SK-N-DZ (cell line): ENCODE measurements around the gene TTC27.
"Not testable (repeated sequence)": the region's sequence is repeated elsewhere in the genome, so short reads cannot be mapped to it uniquely, and the experiment has no call there.

Experiments
- DNase-seq: peaks from one replicate; pipeline ENCODE4 v3.0.0-alpha.2; 2015; ENCODE audit warnings: low spot score

TTC27 gene

GRCh38 chr2:32754676-32755075 is 126.8 kb downstream of the TTC27 start:
- DNase-seq = not testable (repeated sequence)

DNA sequence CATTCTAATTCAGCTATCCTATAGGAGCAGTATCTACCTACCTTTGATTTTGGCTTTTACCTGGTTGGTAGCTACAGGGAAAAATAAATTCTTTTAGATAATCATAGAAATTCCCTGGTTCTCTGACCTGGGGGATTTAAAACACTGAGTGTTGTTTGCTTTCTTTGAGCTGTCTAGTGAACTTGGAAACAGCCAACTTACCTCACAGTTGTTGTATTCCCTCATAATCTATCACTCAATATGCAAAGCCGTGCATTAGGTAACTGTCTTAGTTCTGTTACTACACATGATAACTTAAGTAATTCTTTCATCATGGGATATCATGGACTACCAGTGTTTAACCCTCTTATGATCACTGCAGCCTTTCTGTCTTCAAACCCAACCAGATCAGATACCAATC is 127.8 kb downstream of the TTC27 start:
- DNase-seq = no peak

DNA sequence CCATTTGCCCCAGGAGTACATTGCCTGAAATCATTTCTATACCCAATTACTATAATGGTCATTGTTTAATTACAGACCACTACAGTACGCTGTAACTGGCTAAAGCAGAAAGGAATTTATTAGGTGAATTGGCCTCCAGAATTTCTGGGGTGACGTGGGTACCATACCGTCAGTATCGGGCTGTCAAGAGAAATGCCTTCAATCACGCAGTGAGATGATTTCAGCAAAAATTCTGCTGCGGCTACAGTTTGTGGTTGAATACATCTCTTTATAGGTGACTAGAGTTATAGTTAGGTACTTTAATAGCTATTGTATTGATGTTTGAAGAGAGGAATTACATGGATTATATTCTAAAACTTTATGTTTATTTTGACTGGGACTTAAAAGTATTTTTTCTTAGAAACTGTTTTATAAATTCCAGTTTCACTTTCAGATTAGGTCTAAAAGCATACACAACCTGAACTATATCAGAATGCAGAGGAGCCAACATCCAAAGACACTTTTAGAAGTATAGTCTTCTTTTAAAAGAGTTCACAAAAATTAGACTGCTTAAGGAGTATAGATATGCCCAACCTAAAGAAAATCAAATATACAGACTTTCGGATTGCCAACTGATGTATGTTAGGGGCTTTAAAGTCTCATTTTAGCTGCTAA is 128.4 kb downstream of the TTC27 start:
- DNase-seq = no peak

DNA sequence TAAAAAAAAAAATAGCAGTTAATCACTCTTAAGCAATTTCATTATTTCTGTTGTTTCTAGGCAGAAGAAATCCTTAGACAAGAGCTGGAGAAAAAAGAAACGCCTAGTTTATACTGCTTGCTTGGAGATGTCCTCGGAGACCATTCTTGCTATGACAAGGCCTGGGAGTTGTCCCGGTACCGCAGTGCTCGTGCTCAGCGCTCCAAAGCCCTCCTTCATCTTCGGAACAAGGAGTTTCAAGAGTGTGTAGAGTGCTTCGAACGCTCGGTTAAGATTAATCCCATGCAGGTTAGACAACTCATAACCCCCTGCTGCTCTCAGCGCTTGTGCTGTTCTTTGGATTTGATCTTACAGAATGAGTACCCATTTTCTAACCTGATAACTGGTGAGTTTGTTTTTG is 130.4 kb downstream of the TTC27 start:
- no peak for DNase-seq

GRCh38 chr2:32760628-32761027 is 132.8 kb downstream of the TTC27 start:
- DNase-seq = no peak

- DNase-seq = no peak
Observed at GRCh38 chr2:32768387-32769174, 140.7 kb downstream of the TTC27 start.

DNA sequence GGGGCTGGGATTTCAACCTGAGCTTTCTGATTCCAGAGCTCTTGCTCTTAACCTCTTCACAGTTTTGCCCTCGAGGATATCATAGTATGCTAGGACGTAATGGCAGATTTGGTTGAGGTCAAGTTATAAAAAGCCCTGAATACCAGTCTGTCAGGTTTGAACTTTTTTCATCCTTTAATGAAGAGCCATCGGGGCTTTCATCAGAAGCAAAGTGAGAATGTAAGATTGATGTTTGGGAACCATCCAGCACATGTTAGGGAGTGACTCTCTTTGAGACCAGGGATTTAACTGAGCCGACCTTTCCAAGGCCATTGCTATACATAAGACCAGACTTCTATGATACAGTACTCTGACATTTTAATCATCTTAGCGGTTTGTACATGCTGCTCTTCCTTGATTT is 142.5 kb downstream of the TTC27 start:
- no peak for DNase-seq

DNA sequence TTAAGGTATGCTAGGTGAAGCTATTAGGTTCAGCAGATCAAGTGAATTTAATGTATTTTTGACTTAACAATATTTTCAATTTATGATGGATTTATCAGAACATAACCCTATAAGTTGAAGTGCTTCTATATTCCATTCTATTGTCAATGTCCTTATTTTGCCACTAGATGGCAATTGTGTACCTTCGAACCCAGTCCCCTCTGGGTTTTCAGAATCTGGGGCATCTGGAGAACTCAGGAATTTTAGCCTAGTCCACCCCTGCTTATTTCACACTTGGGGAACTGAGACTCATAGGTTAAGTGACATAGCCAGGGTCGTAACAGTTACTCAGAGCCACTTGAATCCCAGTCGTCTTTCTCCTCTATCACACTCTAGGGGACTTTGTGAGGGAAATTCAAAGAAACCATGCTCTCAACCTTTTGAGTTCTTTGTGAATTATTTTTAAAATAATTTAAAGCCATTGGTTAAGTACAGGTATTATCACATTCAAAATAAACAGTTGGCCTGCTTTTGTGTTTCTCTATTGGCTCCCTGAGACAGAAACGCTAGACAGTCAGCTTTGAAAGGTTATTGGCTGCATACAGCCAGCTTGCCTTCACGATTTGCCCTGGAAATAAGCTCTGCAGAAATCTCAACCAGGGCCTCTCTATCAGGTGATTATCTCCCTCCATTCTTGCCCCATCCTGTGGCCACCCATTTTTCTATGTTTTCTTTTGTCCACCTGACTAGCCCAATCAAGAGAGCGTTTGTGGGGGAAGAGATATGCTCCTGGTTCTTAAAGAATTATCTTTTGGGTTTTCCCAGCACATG is 145.0 kb downstream of the TTC27 start:
- DNase-seq = peak; percentile 41

- no peak for DNase-seq
Observed at GRCh38 chr2:32773448-32773808, 145.6 kb downstream of the TTC27 start.

DNA sequence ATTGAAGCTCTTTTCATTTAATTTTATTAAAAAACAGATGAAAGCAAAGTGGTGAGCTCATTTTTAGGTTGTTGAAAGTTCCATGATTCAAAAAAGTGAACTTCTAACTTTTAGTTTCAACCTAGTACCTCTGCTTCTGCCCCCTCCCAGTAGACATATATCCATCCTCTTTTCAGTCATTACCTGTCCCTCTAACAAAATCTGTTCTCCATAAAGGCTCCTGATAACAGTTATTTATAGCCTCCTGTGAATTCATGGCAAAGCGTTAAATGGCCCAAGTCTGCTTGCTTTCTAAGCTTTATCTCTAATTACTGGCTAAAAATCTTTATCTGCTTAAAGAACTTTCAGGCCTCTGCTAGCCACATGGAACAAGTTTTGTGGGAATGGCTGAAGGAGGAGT is 148.1 kb downstream of the TTC27 start:
- no peak for DNase-seq

- no peak for DNase-seq
Observed at GRCh38 chr2:32777714-32778113, 149.9 kb downstream of the TTC27 start.

GRCh38 chr2:32780961-32781360 is 153.1 kb downstream of the TTC27 start:
- DNase-seq = no peak

GRCh38 chr2:32783469-32783868 is 155.6 kb downstream of the TTC27 start:
- DNase-seq = no peak

- no peak for DNase-seq
Observed at GRCh38 chr2:32783933-32784332, 156.1 kb downstream of the TTC27 start.

DNA sequence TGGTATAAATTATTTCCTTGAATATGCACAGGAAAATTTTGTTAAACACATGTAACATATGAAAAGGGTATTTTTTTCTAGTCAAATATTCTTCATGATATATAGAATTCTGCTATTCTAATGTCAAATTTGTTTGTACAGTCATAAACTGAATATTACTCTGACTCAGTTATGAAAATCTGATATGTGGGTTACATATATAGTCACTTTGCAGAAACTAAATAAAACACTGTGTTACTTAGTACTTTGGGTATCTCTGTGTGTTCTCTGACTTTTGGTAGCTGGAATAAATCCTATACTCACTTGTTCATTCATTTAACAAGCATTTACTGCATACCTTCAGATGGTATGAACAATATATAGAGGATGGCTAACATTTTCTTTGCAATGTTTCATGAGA is 159.4 kb downstream of the TTC27 start:
- no peak for DNase-seq

- DNase-seq = no peak
Observed at GRCh38 chr2:32788114-32788513, 160.3 kb downstream of the TTC27 start.

DNA sequence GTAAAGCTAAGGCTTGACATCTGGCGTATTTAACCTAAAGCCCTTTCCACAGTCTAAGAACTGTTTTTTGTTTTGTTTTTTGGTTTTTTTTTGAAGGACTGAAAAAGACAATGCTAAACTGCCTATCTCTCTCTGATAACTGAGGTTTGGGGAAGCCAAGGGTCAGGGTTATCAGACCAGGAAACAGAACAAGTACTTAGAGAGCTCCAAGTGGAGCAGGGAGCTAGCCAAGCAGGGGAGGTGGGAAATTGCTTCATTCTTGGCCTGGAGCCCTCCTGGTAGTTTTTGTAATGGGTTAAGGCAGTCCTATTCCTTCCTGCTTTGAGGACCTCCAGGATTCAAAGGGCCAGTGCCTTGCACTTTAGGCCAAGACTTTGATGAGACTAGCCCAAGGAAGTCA is 164.6 kb downstream of the TTC27 start:
- DNase-seq = no peak

- DNase-seq = no peak
Observed at GRCh38 chr2:32798829-32799228, 171.0 kb downstream of the TTC27 start.

DNA sequence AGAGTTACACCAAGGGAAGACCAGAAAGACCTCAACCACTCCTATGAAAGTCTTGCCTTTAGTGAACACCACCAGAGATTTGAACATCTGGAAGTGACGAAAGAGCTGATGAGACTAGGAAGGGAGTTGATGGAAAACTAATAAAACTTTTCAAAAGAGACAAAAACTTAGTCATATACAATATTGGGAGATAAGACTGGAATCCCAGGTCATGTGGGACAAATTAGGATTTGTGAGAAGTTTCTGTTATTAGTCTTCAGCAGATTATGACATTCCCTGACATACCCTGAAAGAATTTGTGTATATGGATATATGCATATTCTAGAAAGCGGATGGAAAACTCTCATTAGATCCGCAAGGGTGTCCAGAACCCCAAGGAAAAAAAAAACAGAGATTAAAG is 173.9 kb downstream of the TTC27 start:
- DNase-seq = no peak

DNA sequence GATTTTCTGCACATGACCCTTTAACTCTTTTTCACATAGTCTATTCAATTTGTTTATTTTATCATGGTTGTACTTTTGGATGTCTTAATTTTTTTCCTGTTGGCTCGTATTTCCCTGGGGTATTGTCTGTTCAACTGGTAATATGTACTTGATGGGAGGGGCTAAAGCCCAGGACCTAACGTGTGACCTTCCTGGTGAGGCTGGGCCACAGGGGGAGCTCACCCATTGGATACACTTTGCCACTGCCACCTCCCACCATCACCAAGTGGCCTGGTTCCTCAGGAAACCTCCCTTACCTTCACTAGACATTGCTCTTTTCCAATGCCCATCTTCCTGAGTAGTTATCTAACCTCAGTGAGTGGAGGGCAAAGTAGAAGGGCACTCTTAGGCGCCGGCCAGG is 175.0 kb downstream of the TTC27 start:
- DNase-seq = no peak

DNA sequence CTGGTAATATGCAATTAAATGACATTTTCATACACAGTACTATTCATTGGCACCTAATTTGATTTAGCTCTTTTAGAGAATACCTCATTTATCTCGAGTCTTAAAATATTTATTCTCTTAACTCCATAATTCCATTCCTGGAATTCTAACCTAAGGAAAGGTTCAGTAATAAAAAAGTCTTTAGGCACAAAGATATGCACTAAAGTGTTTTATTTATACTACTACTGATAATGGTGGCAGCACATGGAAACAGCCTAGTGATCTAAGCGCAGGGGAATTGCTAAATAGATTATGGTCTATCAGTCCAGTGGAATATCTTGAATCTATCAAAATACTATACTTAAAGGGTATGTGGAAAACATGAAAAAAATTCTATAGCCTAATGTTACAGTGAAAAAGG is 176.4 kb downstream of the TTC27 start:
- DNase-seq = no peak
